ENCODE data around the gene HHIPL1.

The HHIPL1 gene

GRCh38 chr14:99675382-99675835 lies 30.5 kb downstream of the HHIPL1 start:
- TF ChIP-seq GATA1 (IDR thresholded peaks at IDR 0.05; ENCODE audit: low read depth, low read length) (no peak), POLR2A (IDR thresholded peaks at IDR 0.05; ENCODE audit: low read length) (no peak)
- no peak for DNase-seq

GRCh38 chr14:99675951-99676350 lies 31.0 kb downstream of the HHIPL1 start:
- TF ChIP-seq GATA1 (IDR thresholded peaks at IDR 0.05; ENCODE audit: low read depth, low read length) (no peak), POLR2A (IDR thresholded peaks at IDR 0.05; ENCODE audit: low read length) (no peak)
- DNase-seq: no peak

GRCh38 chr14:99676657-99677056 lies 31.7 kb downstream of the HHIPL1 start:
- TF ChIP-seq POLR2A (IDR thresholded peaks at IDR 0.05; ENCODE audit: low read length) (no peak), GATA1 (IDR thresholded peaks at IDR 0.05; ENCODE audit: low read depth, low read length) (no peak)
- DNase-seq: no peak

GRCh38 chr14:99677231-99678140 lies 32.6 kb downstream of the HHIPL1 start:
- DNase-seq: no peak
- TF ChIP-seq GATA1 (IDR thresholded peaks at IDR 0.05; ENCODE audit: low read depth, low read length): no peak
- no peak for TF ChIP-seq POLR2A (IDR thresholded peaks at IDR 0.05; ENCODE audit: low read length)

- TF ChIP-seq POLR2A (IDR thresholded peaks at IDR 0.05; ENCODE audit: low read length) (no peak), GATA1 (IDR thresholded peaks at IDR 0.05; ENCODE audit: low read depth, low read length) (no peak)
- DNase-seq: no peak
These were observed 33.3 kb downstream of the HHIPL1 start for GRCh38 chr14:99678198-99678597.

- TF ChIP-seq POLR2A (IDR thresholded peaks at IDR 0.05; ENCODE audit: low read length) (no peak), GATA1 (IDR thresholded peaks at IDR 0.05; ENCODE audit: low read depth, low read length) (no peak)
- DNase-seq: no peak
These were observed 34.2 kb downstream of the HHIPL1 start for GRCh38 chr14:99679111-99679510.

- DNase-seq: no peak
- TF ChIP-seq GATA1 (IDR thresholded peaks at IDR 0.05; ENCODE audit: low read depth, low read length) (no peak), POLR2A (IDR thresholded peaks at IDR 0.05; ENCODE audit: low read length) (no peak)
These were observed 34.6 kb downstream of the HHIPL1 start for GRCh38 chr14:99679543-99679942.

GRCh38 chr14:99679996-99680395 lies 35.1 kb downstream of the HHIPL1 start:
- TF ChIP-seq POLR2A (IDR thresholded peaks at IDR 0.05; ENCODE audit: low read length): no peak
- DNase-seq: no peak

- DNase-seq: no peak
- TF ChIP-seq GATA1 (IDR thresholded peaks at IDR 0.05; ENCODE audit: low read depth, low read length) (no peak), POLR2A (IDR thresholded peaks at IDR 0.05; ENCODE audit: low read length) (no peak)
These were observed 36.3 kb downstream of the HHIPL1 start for GRCh38 chr14:99681101-99681831.

GRCh38 chr14:99681832-99682148 lies 36.9 kb downstream of the HHIPL1 start:
- no peak for TF ChIP-seq POLR2A (IDR thresholded peaks at IDR 0.05; ENCODE audit: low read length)
- no peak for TF ChIP-seq GATA1 (IDR thresholded peaks at IDR 0.05; ENCODE audit: low read depth, low read length)
- DNase-seq: no peak

- DNase-seq: peak; percentile 79 to 90
- no peak for TF ChIP-seq GATA1 (IDR thresholded peaks at IDR 0.05; ENCODE audit: low read depth, low read length)
- no peak for TF ChIP-seq POLR2A (IDR thresholded peaks at IDR 0.05; ENCODE audit: low read length)
These were observed 38.1 kb downstream of the HHIPL1 start for GRCh38 chr14:99682809-99683618.

GRCh38 chr14:99683619-99684409 lies 38.9 kb downstream of the HHIPL1 start, which contains the start of gene CYP46A1:
Gene CYP46A1, plus strand, starts transcription at chr14:99684298. Its CDS starts 120 bp downstream, at chr14:99684418.
- DNase-seq: peak; percentile 99 to 100
- TF ChIP-seq POLR2A (IDR thresholded peaks at IDR 0.05; ENCODE audit: low read length): peak; percentile 48
- TF ChIP-seq GATA1 (IDR thresholded peaks at IDR 0.05; ENCODE audit: low read depth, low read length): no peak

GRCh38 chr14:99684410-99684934 lies 39.5 kb downstream of the HHIPL1 start:
- no peak for TF ChIP-seq POLR2A (IDR thresholded peaks at IDR 0.05; ENCODE audit: low read length)
- TF ChIP-seq GATA1 (IDR thresholded peaks at IDR 0.05; ENCODE audit: low read depth, low read length): no peak
- peak in 1 of 2 experiments; percentile 27 for DNase-seq

Data from erythroblast (primary cell).